Caco-2 (cell line): ENCODE results near the gene PSIP1. TPM values are rescaled to one million over a fixed set of nuclear protein-coding genes. Genes with fewer than 3 reads are reported as not detected.

Source experiments
- BruUV-seq: library from RNA; stranded (reverse); fragments of 400-500 nt; replicated peaks from 2 replicates; lab custom pipeline; 2021; lab: Mats Ljungman, UMichigan
- CTCF ChIA-PET: fragments of 300-600 bp; sonication (Branson Sonifier 250); formaldehyde crosslinking; loops from one replicate; lab custom pipeline; 2022; ENCODE audit warnings: antibody characterized with exemption; lab: Charles Lee
- POLR2A ChIA-PET: fragments of 300-600 bp; sonication (Branson Sonifier 250); formaldehyde crosslinking; loops from one replicate; lab custom pipeline; 2022; ENCODE audit warnings: antibody characterized with exemption; lab: Charles Lee
- DNase-seq, 2 experiments: peaks; one replicate each; pipeline versions ENCODE4 v3.0.0 to v3.0.0-alpha.2; 2020 to 2022
- H3K27me3 ChIP-seq: replicated peaks from 2 replicates; pipeline ENCODE4 v1.6.0; 2011; ENCODE audit warnings: low read length; ENCODE audit not compliant: control insufficient read depth, insufficient read depth
- H3K36me3 ChIP-seq: 2 replicates; pipeline ENCODE4 v1.5.1; 2011; ENCODE audit warnings: low read length; ENCODE audit not compliant: control insufficient read depth, insufficient read depth
- H3K4me1 ChIP-seq: fragments of 250-450 bp; sonication (Bioruptor Pico); 2 replicates; pipeline ENCODE4 v1.5.1; 2020; ENCODE audit warnings: mild to moderate bottlenecking
- H3K4me3 ChIP-seq: 2 replicates; pipeline ENCODE4 v1.5.1; 2011; ENCODE audit warnings: low read depth, mild to moderate bottlenecking, control low read depth, low read length
- H3K9me3 ChIP-seq: fragments of 250-450 bp; sonication (Bioruptor Pico); 2 replicates; pipeline ENCODE4 v1.5.1; 2020; ENCODE audit warnings: mild to moderate bottlenecking, moderate library complexity
- H3K27ac Mint-ChIP-seq: one replicate; pipeline ENCODE4 v1.8.0; 2022; ENCODE audit warnings: mixed read lengths; ENCODE audit not compliant: unreplicated experiment
- H3K27me3 Mint-ChIP-seq: one replicate; pipeline ENCODE4 v1.8.0; 2022; ENCODE audit warnings: mixed read lengths; ENCODE audit not compliant: insufficient read depth, unreplicated experiment
- H3K36me3 Mint-ChIP-seq: one replicate; pipeline ENCODE4 v1.8.0; 2022; ENCODE audit warnings: mild to moderate bottlenecking, mixed read lengths; ENCODE audit not compliant: insufficient read depth, unreplicated experiment
- H3K4me1 Mint-ChIP-seq: one replicate; pipeline ENCODE4 v1.8.0; 2022; ENCODE audit warnings: low read depth, mixed read lengths; ENCODE audit not compliant: unreplicated experiment
- H3K4me3 Mint-ChIP-seq: one replicate; pipeline ENCODE4 v1.8.0; 2022; ENCODE audit warnings: mild to moderate bottlenecking, moderate library complexity, mixed read lengths; ENCODE audit not compliant: unreplicated experiment
- H3K9me3 Mint-ChIP-seq: one replicate; pipeline ENCODE4 v1.8.0; 2022; ENCODE audit warnings: mixed read lengths; ENCODE audit not compliant: unreplicated experiment
- CTCF ChIP-seq, 2 experiments: fragments of 200-600 bp in 1 of 2; IDR thresholded peaks; 1 replicate in 1 of 2; 2 replicates in 1 of 2; pipeline versions ENCODE4 v1.5.1 to v1.8.0; 2011 to 2022; ENCODE audit warnings: antibody characterized with exemption in 1 of 2, control low read depth in 1 of 2, inconsistent platforms in 1 of 2, low read depth in 1 of 2, low read length in 1 of 2, mild to moderate bottlenecking in 1 of 2, moderate library complexity in 1 of 2; ENCODE audit not compliant: insufficient read depth in 1 of 2, severe bottlenecking in 1 of 2, unreplicated experiment in 1 of 2
- intact Hi-C: fragments of 100-400 bp; cut with micrococcal nuclease; formaldehyde crosslinking; loops from one replicate; pipeline ENCODE4 v1.10.0; 2022; ENCODE audit not compliant: unreplicated experiment
- total RNA-seq: library from RNA; stranded (reverse); gene quantifications from 2 replicates; pipeline ENCODE4 v1.2.3, GENCODE V29; 2022

Gene PSIP1
- total RNA-seq, 1 experiment from 2014 or later, result 54.1 TPM

DNA sequence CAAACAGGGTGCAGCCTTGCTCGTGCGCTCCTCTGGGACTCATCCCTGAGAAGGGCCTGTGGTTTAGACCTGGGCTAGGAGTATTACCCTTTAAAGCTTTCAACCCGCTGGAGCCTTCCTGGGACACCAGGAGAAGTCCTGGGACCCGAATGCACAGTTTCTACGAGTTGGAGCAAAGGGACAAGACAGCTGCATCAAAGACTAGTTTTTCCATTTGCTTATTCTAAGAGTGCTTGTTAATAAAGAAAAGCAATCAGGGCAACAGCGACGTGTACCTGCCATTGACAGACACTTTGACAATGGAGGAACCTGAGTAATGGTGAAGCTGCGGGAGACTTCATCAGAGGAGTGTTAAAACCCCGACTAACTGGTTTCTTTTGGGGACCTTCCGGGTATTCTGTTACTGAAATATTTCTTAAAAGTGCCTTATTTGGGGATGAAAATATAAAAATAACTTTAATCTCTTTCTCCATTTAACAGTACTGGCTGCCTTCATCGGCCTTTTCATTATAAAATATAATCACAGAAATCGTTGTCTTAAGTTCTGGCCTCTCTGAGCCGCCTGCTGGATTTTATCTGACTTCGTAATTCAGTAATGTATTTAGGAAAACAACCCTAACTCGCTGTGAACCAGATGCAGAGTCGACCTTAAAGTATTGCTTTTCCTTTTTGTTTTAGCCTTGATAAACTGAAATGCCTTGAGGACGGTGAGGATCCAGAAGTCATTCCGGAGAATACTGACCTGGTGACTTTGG, 87.4 kb downstream of the PSIP1 start:
- Mint-ChIP-seq H3K4me1 (no peaks in the 10 kb centered on the region), H3K27ac (peak overlapping the region; percentile 91), H3K9me3 (no peaks in the 10 kb centered on the region), H3K36me3 (peaks cover 13% of the 10 kb centered on the region), H3K4me3 (peak overlapping the region; percentile 87), H3K27me3 (no peaks in the 10 kb centered on the region)
- DNase-seq, result no peak
- POLR2A ChIA-PET, result no interaction called here
- intact Hi-C loops, result loop anchor here (2.0 kb wide), 1 partner anchor 129 kb away; the partner anchor contains the start of gene CCDC171
- no peaks in the 10 kb centered on the region for H3K9me3 ChIP-seq
- BruUV-seq, result no TSS peak
- peak overlapping the region; percentile 95 for H3K4me3 ChIP-seq
- no peaks in the 10 kb centered on the region for H3K36me3 ChIP-seq
- CTCF ChIA-PET, result no interaction called here
- H3K4me1 ChIP-seq, result peaks cover 11% of the 10 kb centered on the region
- no peak for TF ChIP-seq CTCF (IDR thresholded peaks at IDR 0.05; ENCODE audit: insufficient read depth in 1 of 2, low read depth in 1 of 2, low read length in 1 of 2, severe bottlenecking in 1 of 2, unreplicated experiment in 1 of 2)
- no peaks in the 10 kb centered on the region for H3K27me3 ChIP-seq

DNA sequence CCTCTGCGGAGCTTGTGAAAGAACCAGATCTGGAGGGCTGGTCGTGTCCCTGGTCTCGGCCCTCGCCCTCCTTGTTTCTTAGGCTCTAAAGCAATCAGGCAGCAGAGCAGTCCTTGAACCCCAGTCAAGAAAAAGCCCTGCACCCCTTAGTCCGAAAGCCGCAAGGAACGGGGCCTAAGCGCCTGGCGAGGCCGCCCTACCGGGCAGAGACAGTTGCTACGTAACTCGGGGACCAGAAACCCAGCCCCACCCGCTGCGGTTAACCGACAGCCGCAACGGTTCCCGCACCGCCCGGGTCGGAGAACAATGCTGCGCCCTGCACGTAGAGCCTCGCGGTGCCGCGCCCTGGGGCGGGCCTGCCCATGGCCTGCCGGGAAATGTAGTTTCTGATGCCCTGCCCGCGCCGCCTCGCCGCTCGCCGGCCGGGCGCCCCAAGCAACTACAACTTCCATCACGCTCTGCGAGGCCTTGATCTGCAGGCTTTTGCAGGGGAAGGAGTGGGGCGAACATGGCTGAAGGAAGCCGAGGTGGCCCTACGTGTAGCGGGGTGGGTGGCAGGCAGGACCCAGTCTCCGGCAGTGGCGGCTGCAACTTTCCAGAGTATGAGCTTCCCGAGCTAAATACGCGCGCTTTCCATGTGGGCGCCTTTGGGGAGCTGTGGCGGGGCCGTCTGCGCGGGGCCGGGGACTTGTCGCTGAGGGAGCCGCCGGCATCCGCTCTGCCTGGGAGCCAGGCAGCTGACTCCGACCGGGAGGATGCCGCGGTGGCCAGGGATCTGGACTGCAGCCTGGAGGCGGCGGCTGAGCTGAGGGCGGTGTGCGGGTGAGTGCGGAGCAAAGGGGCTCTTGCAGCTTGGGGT, 88.2 kb downstream of the PSIP1 start, which contains the start of gene SNAPC3:
SNAPC3 (plus strand) TSS at position 505 of the 859 bp plus-strand sequence; CDS start at position 509, 4 bp downstream.
- H3K9me3 ChIP-seq, result no peaks in the 10 kb centered on the region
- H3K27me3 ChIP-seq, result no peaks in the 10 kb centered on the region
- peak within 1 kb of the TSS; percentile 87 for H3K4me3 Mint-ChIP-seq
- H3K4me3 ChIP-seq, result peak within 1 kb of the TSS; percentile 95
- intact Hi-C loops, result loop anchor here (2.0 kb wide), 1 partner anchor 130 kb away; the partner anchor contains the start of gene CCDC171
- peaks cover 13% of the 10 kb centered on the region for H3K36me3 Mint-ChIP-seq
- H3K27ac Mint-ChIP-seq, result peak within 1 kb of the TSS; percentile 91
- H3K27me3 Mint-ChIP-seq, result no peaks in the 10 kb centered on the region
- no TSS peak for BruUV-seq
- H3K9me3 Mint-ChIP-seq, result no peaks in the 10 kb centered on the region
- DNase-seq, result peak; percentile 87 to 90
- ChIA-PET CTCF (no interaction called here), POLR2A (no interaction called here)
- H3K36me3 ChIP-seq, result no peaks in the 10 kb centered on the region
- peaks cover 11% of the 10 kb centered on the region for H3K4me1 ChIP-seq
- no peak for TF ChIP-seq CTCF (IDR thresholded peaks at IDR 0.05; ENCODE audit: insufficient read depth in 1 of 2, low read depth in 1 of 2, low read length in 1 of 2, severe bottlenecking in 1 of 2, unreplicated experiment in 1 of 2)
- no peaks in the 10 kb centered on the region for H3K4me1 Mint-ChIP-seq

- peak overlapping the region; percentile 95 for H3K4me3 ChIP-seq
- no peaks in the 10 kb centered on the region for H3K36me3 ChIP-seq
- H3K4me1 ChIP-seq, result peaks cover 11% of the 10 kb centered on the region
- Mint-ChIP-seq H3K27me3 (no peaks in the 10 kb centered on the region), H3K4me1 (no peaks in the 10 kb centered on the region), H3K4me3 (peak overlapping the region; percentile 87), H3K36me3 (peaks cover 13% of the 10 kb centered on the region), H3K9me3 (no peaks in the 10 kb centered on the region), H3K27ac (peak overlapping the region; percentile 91)
- no peaks in the 10 kb centered on the region for H3K27me3 ChIP-seq
- intact Hi-C loops, result loop anchor here (2.0 kb wide), 1 partner anchor 131 kb away; the partner anchor contains the start of gene CCDC171
- no peaks in the 10 kb centered on the region for H3K9me3 ChIP-seq
- ChIA-PET POLR2A (no interaction called here), CTCF (no interaction called here)
- no peak for DNase-seq
- BruUV-seq, result TSS peak; percentile 94
- no peak for TF ChIP-seq CTCF (IDR thresholded peaks at IDR 0.05; ENCODE audit: insufficient read depth in 1 of 2, low read depth in 1 of 2, low read length in 1 of 2, severe bottlenecking in 1 of 2, unreplicated experiment in 1 of 2)
Observed at GRCh38 chr9:15421990-15422371, 88.8 kb downstream of the PSIP1 start.
